SK-N-SH (cell line): ENCODE measurements around the gene CTNNA3. TPM values are rescaled to one million over a fixed set of nuclear protein-coding genes. Genes with fewer than 3 reads are reported as not detected.
A peak's percentile ranks its signal among the peaks of the same experiment; 100 is the strongest.

Experiments used
- CTCF ChIA-PET: fragments of 300-600, 350-600 bp; formaldehyde crosslinking; extraction: SDS; loops from one replicate; lab custom pipeline; 2021; lab: Yijun Ruan, JAX
- POLR2A ChIA-PET: fragments of 350-600 bp; sonication (Branson Sonifier 250); formaldehyde crosslinking; extraction: SDS; loops from one replicate; lab custom pipeline; 2020; ENCODE audit warnings: antibody characterized with exemption, inconsistent platforms; lab: Yijun Ruan, JAX
- DNase-seq: peaks from one replicate; pipeline ENCODE4 v3.0.0; 2012
- H2AFZ ChIP-seq: fragments of 200-600 bp; sonication (generic); 2 replicates; pipeline ENCODE4 v1.8.1; 2016; ENCODE audit warnings: antibody characterized with exemption, mild to moderate bottlenecking, low read depth
- H3F3A ChIP-seq: fragments of 200-600 bp; sonication (generic); replicated peaks from 2 replicates; pipeline ENCODE3; 2016; ENCODE audit warnings: antibody characterized with exemption, mild to moderate bottlenecking; ENCODE audit not compliant: insufficient read depth
- H3K27ac ChIP-seq, 2 experiments: fragments of 200-500 bp in 1 of 2; fragments of 200-600 bp in 1 of 2; sonication (Bioruptor generic) in 1 of 2; sonication (generic), shearing (Covaris generic) in 1 of 2; 2 replicates each; pipeline versions ENCODE4 v1.5.1 to v1.6.1; 2014 to 2016; ENCODE audit warnings: low read depth in 2 of 2, inconsistent platforms in 1 of 2, low read length in 1 of 2, mild to moderate bottlenecking in 1 of 2, mixed read lengths in 1 of 2
- H3K27me3 ChIP-seq: fragments of 200-600 bp; sonication (generic), shearing (Covaris generic); 2 replicates; pipeline ENCODE4 v1.6.1; 2016; ENCODE audit warnings: mixed run types; ENCODE audit not compliant: insufficient read depth
- H3K36me3 ChIP-seq, 2 experiments: fragments of 200-500 bp in 1 of 2; fragments of 200-600 bp in 1 of 2; sonication (Bioruptor generic) in 1 of 2; sonication (generic) in 1 of 2; replicated peaks in 1 of 2; 2 replicates each; pipeline versions ENCODE3 to v1.5.1; 2014 to 2016; ENCODE audit warnings: low read length in 1 of 2, mild to moderate bottlenecking in 1 of 2; ENCODE audit not compliant: insufficient read depth in 2 of 2, control insufficient read depth in 1 of 2
- H3K4me1 ChIP-seq, 2 experiments: fragments of 200-500 bp in 1 of 2; fragments of 200-600 bp in 1 of 2; sonication (Bioruptor generic) in 1 of 2; sonication (generic), shearing (Covaris generic) in 1 of 2; 2 replicates each; pipeline versions ENCODE4 v1.5.1 to v1.6.1; 2014 to 2016; ENCODE audit warnings: low read depth in 1 of 2, low read length in 1 of 2, mixed run types in 1 of 2; ENCODE audit not compliant: insufficient read depth in 2 of 2, control insufficient read depth in 1 of 2
- H3K4me2 ChIP-seq: fragments of 200-600 bp; sonication (generic), shearing (Covaris generic); 2 replicates; pipeline ENCODE4 v1.6.1; 2017; ENCODE audit warnings: mixed run types
- H3K4me3 ChIP-seq, 2 experiments: fragments of 200-500 bp in 1 of 2; fragments of 200-600 bp in 1 of 2; sonication (Bioruptor generic) in 1 of 2; sonication (generic), shearing (Covaris generic) in 1 of 2; 2 replicates each; pipeline versions ENCODE4 v1.5.1 to v1.8.1; 2014 to 2016; ENCODE audit warnings: low read depth in 2 of 2, inconsistent platforms in 1 of 2, low read length in 1 of 2, mild to moderate bottlenecking in 1 of 2, mixed read lengths in 1 of 2, moderate library complexity in 1 of 2
- H3K79me2 ChIP-seq: fragments of 200-600 bp; sonication (generic); 2 replicates; pipeline ENCODE4 v1.8.1; 2017; ENCODE audit warnings: mild to moderate bottlenecking; ENCODE audit not compliant: insufficient read depth
- H3K9ac ChIP-seq: fragments of 200-600 bp; sonication (generic); 2 replicates; pipeline ENCODE4 v1.6.1; 2017; ENCODE audit warnings: mixed run types
- H3K9me2 ChIP-seq: fragments of 200-600 bp; sonication (generic); 2 replicates; pipeline ENCODE4 v1.6.1; 2017; ENCODE audit warnings: mixed run types
- H3K9me3 ChIP-seq: fragments of 200-600 bp; sonication (generic); 2 replicates; pipeline ENCODE4 v1.6.1; 2017; ENCODE audit warnings: mixed run types, mild to moderate bottlenecking, moderate library complexity
- H4K20me1 ChIP-seq: fragments of 200-600 bp; sonication (generic); 2 replicates; pipeline ENCODE4 v1.6.1; 2017; ENCODE audit warnings: mild to moderate bottlenecking, mixed run types; ENCODE audit not compliant: insufficient read depth
- CHD2 ChIP-seq: fragments of 150-350 bp; IDR thresholded peaks from 2 replicates; pipeline ENCODE4 v1.6.1; 2018; ENCODE audit warnings: low read length; ENCODE audit not compliant: partially characterized antibody
- GABPA ChIP-seq: IDR thresholded peaks from 2 replicates; pipeline ENCODE4 v1.4.0; 2012; ENCODE audit warnings: low read depth, mild to moderate bottlenecking
- GATA2 ChIP-seq: sonication (generic); formaldehyde crosslinking; IDR thresholded peaks from 2 replicates; pipeline ENCODE4 v1.5.0; 2020; ENCODE audit warnings: mild to moderate bottlenecking, missing genetic modification reagents
- JUND ChIP-seq: IDR thresholded peaks from 2 replicates; pipeline ENCODE4 v1.4.0; 2012
- MXI1 ChIP-seq: IDR thresholded peaks from 2 replicates; pipeline ENCODE4 v1.6.1; 2012; ENCODE audit warnings: mild to moderate bottlenecking, low read depth, low read length, improper control_type of control experiment
- NFIC ChIP-seq: IDR thresholded peaks from 2 replicates; pipeline ENCODE4 v1.4.0; 2012; ENCODE audit warnings: borderline replicate concordance
- NRF1 ChIP-seq: IDR thresholded peaks from 2 replicates; pipeline ENCODE4 v1.6.1; 2012; ENCODE audit warnings: low read depth, mild to moderate bottlenecking, low read length
- RAD21 ChIP-seq: IDR thresholded peaks from 2 replicates; pipeline ENCODE4 v1.6.1; 2012; ENCODE audit warnings: mild to moderate bottlenecking, low read length
- RCOR1 ChIP-seq: fragments of 150-350 bp; IDR thresholded peaks from 2 replicates; pipeline ENCODE4 v1.6.1; 2017; ENCODE audit warnings: antibody characterized with exemption, low read length
- RXRA ChIP-seq: IDR thresholded peaks from 2 replicates; pipeline ENCODE4 v1.4.0; 2012; ENCODE audit warnings: low read depth, mild to moderate bottlenecking, borderline replicate concordance
- SIN3A ChIP-seq: IDR thresholded peaks from 2 replicates; pipeline ENCODE4 v1.6.1; 2012; ENCODE audit warnings: low read depth, mild to moderate bottlenecking, low read length, moderate library complexity, borderline replicate concordance
- SMC3 ChIP-seq: IDR thresholded peaks from 2 replicates; pipeline ENCODE4 v1.6.1; 2012; ENCODE audit warnings: low read depth, low read length, improper control_type of control experiment
- TAF1 ChIP-seq: IDR thresholded peaks from 2 replicates; pipeline ENCODE4 v1.6.1; 2012; ENCODE audit warnings: low read depth, mild to moderate bottlenecking, low read length, moderate library complexity, borderline replicate concordance
- TEAD4 ChIP-seq: IDR thresholded peaks from 2 replicates; pipeline ENCODE4 v1.4.0; 2012; ENCODE audit warnings: mild to moderate bottlenecking, borderline replicate concordance; ENCODE audit not compliant: insufficient read depth
- WGBS: methylation state at CpG from one replicate; pipeline ENCODE4 v1.1.6; 2017; ENCODE audit warnings: low lambda C conversion rate; 5-methylcytosine and 5-hydroxymethylcytosine counted together
- polyA plus RNA-seq, 3 experiments: library from polyadenylated mRNA; depleted of rRNA; stranded (reverse); fragments of >200 nt; gene quantifications; 2 replicates each; pipeline ENCODE4 v1.2.3, GENCODE V29; 2012
- TF ChIP-seq, protein P1 (sequence below): fragments of 150-350 bp; IDR thresholded peaks from 2 replicates; pipeline ENCODE4 v1.6.1; 2017; ENCODE audit warnings: antibody characterized with exemption, low read length, low read depth, borderline replicate concordance
- TF ChIP-seq, protein P2 (sequence below): IDR thresholded peaks from 2 replicates; pipeline ENCODE4; 2012
- TF ChIP-seq, protein P3 (sequence below): IDR thresholded peaks from 2 replicates; pipeline ENCODE4 v1.4.0; 2012; ENCODE audit warnings: low read depth
- TF ChIP-seq, protein P4 (sequence below): IDR thresholded peaks from 2 replicates; pipeline ENCODE4 v1.6.1; 2012; ENCODE audit warnings: mild to moderate bottlenecking, low read depth, low read length, moderate library complexity

Gene CTNNA3
- polyA plus RNA-seq, 1 of the 3 experiments (the other 2 are of a cell fraction) = not detected

DNA sequence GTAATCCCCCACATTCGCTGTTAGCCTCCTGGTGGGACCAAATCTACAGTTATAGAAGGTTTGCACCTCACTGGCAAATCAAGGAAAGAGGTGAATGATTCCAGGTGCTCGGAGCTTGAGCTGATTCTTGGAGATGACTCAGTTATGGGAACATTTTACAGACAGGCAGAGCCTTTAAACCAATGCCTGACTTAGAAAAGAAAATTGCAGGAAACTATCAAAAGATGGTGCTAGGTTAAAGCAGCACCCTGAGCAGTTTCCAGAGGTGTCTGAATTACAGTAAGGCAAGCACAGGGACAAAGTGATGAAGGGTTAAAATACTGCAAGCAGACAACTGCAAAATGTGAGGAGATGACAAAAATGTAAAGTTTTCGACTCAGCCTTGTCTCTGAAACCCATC is 767.2 kb downstream of the CTNNA3 start:
- peaks cover 31% of the 10 kb centered on the region for H3K27me3 ChIP-seq
- WGBS = 5% methylated on average over 3 of the region's 3 CpGs
- no peak overlapping the region for H3K27ac ChIP-seq
- peaks cover 0 to 8% of the 10 kb centered on the region in 2 experiments; a peak in 1 of 4 replicates for H3K4me1 ChIP-seq
- no peak overlapping the region for H2AFZ ChIP-seq
- no peaks in the 10 kb centered on the region for H3K36me3 ChIP-seq
- H3K9ac ChIP-seq = no peak overlapping the region
- no peak for TF ChIP-seq TAF1
- TF ChIP-seq GABPA = no peak
- TF ChIP-seq, protein P1, sequence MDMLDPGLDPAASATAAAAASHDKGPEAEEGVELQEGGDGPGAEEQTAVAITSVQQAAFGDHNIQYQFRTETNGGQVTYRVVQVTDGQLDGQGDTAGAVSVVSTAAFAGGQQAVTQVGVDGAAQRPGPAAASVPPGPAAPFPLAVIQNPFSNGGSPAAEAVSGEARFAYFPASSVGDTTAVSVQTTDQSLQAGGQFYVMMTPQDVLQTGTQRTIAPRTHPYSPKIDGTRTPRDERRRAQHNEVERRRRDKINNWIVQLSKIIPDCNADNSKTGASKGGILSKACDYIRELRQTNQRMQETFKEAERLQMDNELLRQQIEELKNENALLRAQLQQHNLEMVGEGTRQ = no peak
- TF ChIP-seq JUND = no peak
- no peak for TF ChIP-seq TEAD4
- no peak for TF ChIP-seq RAD21
- no peak for TF ChIP-seq SMC3
- no peak for TF ChIP-seq SIN3A
- no peak for TF ChIP-seq CHD2
- no peak for TF ChIP-seq GATA2 (CRISPR knock-in tag)
- no peak for TF ChIP-seq NRF1
- TF ChIP-seq MXI1 = no peak
- TF ChIP-seq, protein P2, sequence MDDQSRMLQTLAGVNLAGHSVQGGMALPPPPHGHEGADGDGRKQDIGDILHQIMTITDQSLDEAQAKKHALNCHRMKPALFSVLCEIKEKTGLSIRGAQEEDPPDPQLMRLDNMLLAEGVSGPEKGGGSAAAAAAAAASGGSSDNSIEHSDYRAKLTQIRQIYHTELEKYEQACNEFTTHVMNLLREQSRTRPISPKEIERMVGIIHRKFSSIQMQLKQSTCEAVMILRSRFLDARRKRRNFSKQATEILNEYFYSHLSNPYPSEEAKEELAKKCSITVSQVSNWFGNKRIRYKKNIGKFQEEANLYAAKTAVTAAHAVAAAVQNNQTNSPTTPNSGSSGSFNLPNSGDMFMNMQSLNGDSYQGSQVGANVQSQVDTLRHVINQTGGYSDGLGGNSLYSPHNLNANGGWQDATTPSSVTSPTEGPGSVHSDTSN = no peak
- TF ChIP-seq NFIC = no peak
- no peaks in the 10 kb centered on the region for H3K79me2 ChIP-seq
- H3F3A ChIP-seq = no peaks in the 10 kb centered on the region
- no peak overlapping the region for H3K4me2 ChIP-seq
- ChIA-PET CTCF (interaction anchor here (1.4 kb wide), 1 partner anchor 10 kb away, joined by 3 read pairs; no protein-coding TSS in a partner anchor), POLR2A (no interaction called here)
- H3K9me2 ChIP-seq = no peaks in the 10 kb centered on the region
- DNase-seq = no peak
- H4K20me1 ChIP-seq = no peaks in the 10 kb centered on the region
- no peaks in the 10 kb centered on the region for H3K9me3 ChIP-seq
- H3K4me3 ChIP-seq = no peak overlapping the region

DNA sequence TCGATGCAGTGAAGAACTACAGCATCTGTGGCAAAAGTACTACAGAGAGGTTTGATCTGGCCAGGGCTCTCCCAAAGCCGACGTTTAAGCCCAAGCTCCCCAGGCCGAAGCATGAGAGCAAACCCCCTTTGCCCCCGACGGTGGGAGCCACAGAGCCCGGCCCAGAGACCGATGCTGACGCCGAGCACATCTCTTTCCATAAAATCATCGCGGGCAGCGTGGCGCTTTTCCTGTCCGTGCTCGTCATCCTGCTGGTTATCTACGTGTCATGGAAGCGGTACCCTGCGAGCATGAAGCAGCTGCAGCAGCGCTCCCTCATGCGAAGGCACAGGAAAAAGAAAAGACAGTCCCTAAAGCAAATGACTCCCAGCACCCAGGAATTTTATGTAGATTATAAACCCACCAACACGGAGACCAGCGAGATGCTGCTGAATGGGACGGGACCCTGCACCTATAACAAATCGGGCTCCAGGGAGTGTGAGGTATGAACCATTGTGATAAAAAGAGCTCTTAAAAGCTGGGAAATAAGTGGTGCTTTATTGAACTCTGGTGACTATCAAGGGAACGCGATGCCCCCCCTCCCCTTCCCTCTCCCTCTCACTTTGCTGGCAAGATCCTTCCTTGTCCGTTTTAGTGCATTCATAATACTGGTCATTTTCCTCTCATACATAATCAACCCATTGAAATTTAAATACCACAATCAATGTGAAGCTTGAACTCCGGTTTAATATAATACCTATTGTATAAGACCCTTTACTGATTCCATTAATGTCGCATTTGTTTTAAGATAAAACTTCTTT is 767.8 kb downstream of the CTNNA3 start:
- no peaks in the 10 kb centered on the region for H3K9me2 ChIP-seq
- no peaks in the 10 kb centered on the region for H3K9me3 ChIP-seq
- no peak overlapping the region for H3K9ac ChIP-seq
- CTCF ChIA-PET = interaction anchor here (0.8 to 1.4 kb wide), 3 partner anchors 8 to 12 kb away, joined by 3 to 4 read pairs (median 3); no protein-coding TSS in a partner anchor
- H4K20me1 ChIP-seq = no peaks in the 10 kb centered on the region
- H3F3A ChIP-seq = no peaks in the 10 kb centered on the region
- H3K79me2 ChIP-seq = no peaks in the 10 kb centered on the region
- no peak overlapping the region for H3K27ac ChIP-seq
- H3K4me2 ChIP-seq = peak overlapping the region; percentile 46; the same call in 1 of the 2 replicates
- peak overlapping the region in 1 of 2 experiments; percentile 17; a peak in 1 of 4 replicates for H3K4me3 ChIP-seq
- no peaks in the 10 kb centered on the region for H3K36me3 ChIP-seq
- 3% methylated on average over 24 of the region's 30 CpGs for WGBS
- H3K4me1 ChIP-seq = peaks cover 0 to 8% of the 10 kb centered on the region in 2 experiments; a peak in 1 of 4 replicates
- POLR2A ChIA-PET = no interaction called here
- H3K27me3 ChIP-seq = peaks cover 31% of the 10 kb centered on the region
- H2AFZ ChIP-seq = no peak overlapping the region
- DNase-seq = peak; percentile 11
- TF ChIP-seq, protein P3, sequence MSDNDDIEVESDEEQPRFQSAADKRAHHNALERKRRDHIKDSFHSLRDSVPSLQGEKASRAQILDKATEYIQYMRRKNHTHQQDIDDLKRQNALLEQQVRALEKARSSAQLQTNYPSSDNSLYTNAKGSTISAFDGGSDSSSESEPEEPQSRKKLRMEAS = no peak
- TF ChIP-seq RXRA (no peak), RCOR1 (no peak), TAF1 (no peak)
- TF ChIP-seq, protein P1 = no peak
- TF ChIP-seq, protein P2 = no peak
- TF ChIP-seq, protein P4, sequence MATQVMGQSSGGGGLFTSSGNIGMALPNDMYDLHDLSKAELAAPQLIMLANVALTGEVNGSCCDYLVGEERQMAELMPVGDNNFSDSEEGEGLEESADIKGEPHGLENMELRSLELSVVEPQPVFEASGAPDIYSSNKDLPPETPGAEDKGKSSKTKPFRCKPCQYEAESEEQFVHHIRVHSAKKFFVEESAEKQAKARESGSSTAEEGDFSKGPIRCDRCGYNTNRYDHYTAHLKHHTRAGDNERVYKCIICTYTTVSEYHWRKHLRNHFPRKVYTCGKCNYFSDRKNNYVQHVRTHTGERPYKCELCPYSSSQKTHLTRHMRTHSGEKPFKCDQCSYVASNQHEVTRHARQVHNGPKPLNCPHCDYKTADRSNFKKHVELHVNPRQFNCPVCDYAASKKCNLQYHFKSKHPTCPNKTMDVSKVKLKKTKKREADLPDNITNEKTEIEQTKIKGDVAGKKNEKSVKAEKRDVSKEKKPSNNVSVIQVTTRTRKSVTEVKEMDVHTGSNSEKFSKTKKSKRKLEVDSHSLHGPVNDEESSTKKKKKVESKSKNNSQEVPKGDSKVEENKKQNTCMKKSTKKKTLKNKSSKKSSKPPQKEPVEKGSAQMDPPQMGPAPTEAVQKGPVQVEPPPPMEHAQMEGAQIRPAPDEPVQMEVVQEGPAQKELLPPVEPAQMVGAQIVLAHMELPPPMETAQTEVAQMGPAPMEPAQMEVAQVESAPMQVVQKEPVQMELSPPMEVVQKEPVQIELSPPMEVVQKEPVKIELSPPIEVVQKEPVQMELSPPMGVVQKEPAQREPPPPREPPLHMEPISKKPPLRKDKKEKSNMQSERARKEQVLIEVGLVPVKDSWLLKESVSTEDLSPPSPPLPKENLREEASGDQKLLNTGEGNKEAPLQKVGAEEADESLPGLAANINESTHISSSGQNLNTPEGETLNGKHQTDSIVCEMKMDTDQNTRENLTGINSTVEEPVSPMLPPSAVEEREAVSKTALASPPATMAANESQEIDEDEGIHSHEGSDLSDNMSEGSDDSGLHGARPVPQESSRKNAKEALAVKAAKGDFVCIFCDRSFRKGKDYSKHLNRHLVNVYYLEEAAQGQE = no peak
